HCT116 (cell line): ENCODE results near the gene SCN4A. TPM values are rescaled to one million over a fixed set of nuclear protein-coding genes. Genes with fewer than 3 reads are reported as not detected.

ENCODE experiments used
- ATAC-seq: fragments of 200-7000 bp; cut with Tn5 transposase; 2 replicates; pipeline ENCODE4 v1.9.1; 2020; ENCODE audit warnings: mild to moderate bottlenecking, moderate library complexity
- BruUV-seq: library from RNA; stranded (reverse); fragments of 400-500 nt; replicated peaks from 2 replicates; lab custom pipeline; 2021; lab: Mats Ljungman, UMichigan
- CTCF ChIA-PET: fragments of 300-600 bp; sonication (Branson Sonifier 250); formaldehyde crosslinking; loops from one replicate; lab custom pipeline; 2021; ENCODE audit warnings: antibody characterized with exemption; lab: Charles Lee
- POLR2A ChIA-PET: fragments of 300-600, 350-600 bp; sonication (Branson Sonifier 250); formaldehyde crosslinking; loops from one replicate; lab custom pipeline; 2021; ENCODE audit warnings: antibody characterized with exemption; lab: Charles Lee
- RAD21 ChIA-PET, 2 experiments: fragments of 300-600 bp; sonication (Branson Sonifier 250); formaldehyde crosslinking; loops; one replicate each; lab custom pipeline; 2023; ENCODE audit warnings: low total read pairs in 2 of 2; ENCODE audit not compliant: uncharacterized antibody in 2 of 2, unreplicated experiment in 2 of 2, low non-redundant PET in 1 of 2; lab: Charles Lee
- DNase-seq: peaks from one replicate; pipeline ENCODE4 v3.0.0-alpha.2; 2010; ENCODE audit warnings: low read depth, low spot score
- H2AFZ ChIP-seq: fragments of 200-600 bp; shearing (Covaris generic), sonication (generic); 2 replicates; pipeline ENCODE4 v1.6.1; 2017; ENCODE audit warnings: low read depth, mixed run types, mixed read lengths, antibody characterized with exemption, low read length; ENCODE audit not compliant: poor library complexity, severe bottlenecking
- H3K27ac ChIP-seq: 2 replicates; pipeline ENCODE4 v1.5.1; 2012; ENCODE audit warnings: low read depth, low read length
- H3K27me3 ChIP-seq: fragments of 200-600 bp; sonication (generic); 2 replicates; pipeline ENCODE4 v1.6.1; 2016; ENCODE audit warnings: mixed run types, low read length, mixed read lengths; ENCODE audit not compliant: insufficient read depth
- H3K36me3 ChIP-seq, 2 experiments: fragments of 200-500 bp in 1 of 2; fragments of 200-600 bp in 1 of 2; sonication (Bioruptor generic) in 1 of 2; sonication (generic) in 1 of 2; 2 replicates each; pipeline versions ENCODE4 v1.5.1 to v1.6.1; 2014 to 2016; ENCODE audit warnings: low read length in 2 of 2, inconsistent platforms in 1 of 2, mixed read lengths in 1 of 2, mixed run types in 1 of 2; ENCODE audit not compliant: insufficient read depth in 2 of 2, control insufficient read depth in 1 of 2
- H3K4me1 ChIP-seq, 2 experiments: fragments of 200-600 bp in 1 of 2; sonication (generic) in 1 of 2; 2 replicates each; pipeline versions ENCODE4 v1.5.1 to v1.6.1; 2012 to 2017; ENCODE audit warnings: low read length in 2 of 2, inconsistent platforms in 1 of 2, mild to moderate bottlenecking in 1 of 2, mixed read lengths in 1 of 2, mixed run types in 1 of 2, moderate library complexity in 1 of 2; ENCODE audit not compliant: insufficient read depth in 2 of 2, control insufficient read depth in 1 of 2
- H3K4me2 ChIP-seq: fragments of 200-600 bp; sonication (generic); 2 replicates; pipeline ENCODE4 v1.6.1; 2017; ENCODE audit warnings: mixed run types, low read length, mixed read lengths
- H3K4me3 ChIP-seq, 2 experiments: fragments of 200-600 bp in 1 of 2; sonication (generic) in 1 of 2; replicated peaks in 1 of 2; 2 replicates each; pipeline ENCODE4 v1.5.1; 2011 to 2016; ENCODE audit warnings: low read length in 2 of 2, control low read depth in 1 of 2, low read depth in 1 of 2, mild to moderate bottlenecking in 1 of 2, mixed read lengths in 1 of 2, mixed run types in 1 of 2
- H3K79me2 ChIP-seq: fragments of 200-600 bp; sonication (generic); 2 replicates; pipeline ENCODE4 v1.6.1; 2017; ENCODE audit warnings: mild to moderate bottlenecking, mixed run types, low read length, moderate library complexity, mixed read lengths; ENCODE audit not compliant: insufficient read depth
- H3K9ac ChIP-seq: fragments of 200-600 bp; sonication (generic); 2 replicates; pipeline ENCODE4 v1.6.1; 2016; ENCODE audit warnings: low read length, mixed read lengths
- H3K9me2 ChIP-seq: fragments of 200-600 bp; sonication (generic), shearing (Covaris generic); 2 replicates; pipeline ENCODE4 v1.6.1; 2017; ENCODE audit warnings: mixed run types, mild to moderate bottlenecking, moderate library complexity; ENCODE audit not compliant: insufficient read depth
- H3K9me3 ChIP-seq, 2 experiments: fragments of 200-500 bp in 1 of 2; fragments of 200-600 bp in 1 of 2; sonication (Bioruptor generic) in 1 of 2; sonication (generic) in 1 of 2; 2 replicates each; pipeline ENCODE4 v1.6.1; 2014 to 2017; ENCODE audit warnings: low read length in 2 of 2, mixed read lengths in 2 of 2, inconsistent platforms in 1 of 2, low read depth in 1 of 2, mild to moderate bottlenecking in 1 of 2, mixed run types in 1 of 2, moderate library complexity in 1 of 2; ENCODE audit not compliant: control insufficient read depth in 1 of 2, insufficient read depth in 1 of 2
- H4K20me1 ChIP-seq: fragments of 200-600 bp; sonication (generic), shearing (Covaris generic); 2 replicates; pipeline ENCODE4 v1.6.1; 2017; ENCODE audit warnings: mixed run types, mild to moderate bottlenecking, moderate library complexity; ENCODE audit not compliant: insufficient read depth
- CEBPB ChIP-seq: IDR thresholded peaks from 2 replicates; pipeline ENCODE4 v1.6.1; 2012; ENCODE audit warnings: low read depth
- ELF1 ChIP-seq: IDR thresholded peaks from 2 replicates; pipeline ENCODE4 v1.6.1; 2012; ENCODE audit warnings: low read depth, borderline replicate concordance
- EZH2phosphoT487 ChIP-seq: fragments of 200-600 bp; IDR thresholded peaks from 2 replicates; pipeline ENCODE4 v1.6.1; 2018; ENCODE audit warnings: antibody characterized with exemption, borderline replicate concordance
- FOSL1 ChIP-seq: IDR thresholded peaks from 2 replicates; pipeline ENCODE4 v1.6.1; 2012; ENCODE audit warnings: low read depth
- POLR2AphosphoS5 ChIP-seq: IDR thresholded peaks from 2 replicates; pipeline ENCODE4 v1.6.1; 2011; ENCODE audit warnings: mild to moderate bottlenecking, low read depth, low read length, moderate library complexity
- RAD21 ChIP-seq: IDR thresholded peaks from 2 replicates; pipeline ENCODE4 v1.6.1; 2012; ENCODE audit warnings: low read depth, mild to moderate bottlenecking
- SIN3A ChIP-seq: IDR thresholded peaks from 2 replicates; pipeline ENCODE4 v1.6.1; 2012; ENCODE audit warnings: low read depth
- SP1 ChIP-seq: IDR thresholded peaks from 2 replicates; pipeline ENCODE4 v1.6.1; 2012; ENCODE audit warnings: low read depth
- SRF ChIP-seq: IDR thresholded peaks from 2 replicates; pipeline ENCODE4 v1.6.1; 2012; ENCODE audit warnings: low read depth
- YY1 ChIP-seq: IDR thresholded peaks from 2 replicates; pipeline ENCODE4 v1.6.1; 2011; ENCODE audit warnings: low read length, low read depth, moderate library complexity, mild to moderate bottlenecking; ENCODE audit not compliant: insufficient replicate concordance; ENCODE audit errors: extremely low read depth
- ZFX ChIP-seq: fragments of 450-650 bp; IDR thresholded peaks from 2 replicates; pipeline ENCODE4 v1.6.1; 2017
- intact Hi-C: fragments of 100-400 bp; cut with micrococcal nuclease; formaldehyde crosslinking; loops from 2 replicates; pipeline ENCODE4 v1.10.0; 2022
- total RNA-seq: library from RNA; stranded (reverse); gene quantifications from one replicate; pipeline ENCODE4 v1.2.1, GENCODE V29; 2021; ENCODE audit not compliant: unreplicated experiment
- TF ChIP-seq, protein P1 (sequence below), 3 experiments: fragments of 200-600 bp in 1 of 3; sonication (generic) in 1 of 3; IDR thresholded peaks in 2 of 3; conservative IDR thresholded peaks in 1 of 3; 2 replicates each; pipeline ENCODE4 v1.5.1; 2012 to 2017; ENCODE audit warnings: low read depth in 2 of 3, low read length in 2 of 3, antibody characterized with exemption in 1 of 3, borderline replicate concordance in 1 of 3, control low read depth in 1 of 3, mild to moderate bottlenecking in 1 of 3, mixed read lengths in 1 of 3, mixed run types in 1 of 3, moderate library complexity in 1 of 3; ENCODE audit not compliant: insufficient read depth in 1 of 3
- TF ChIP-seq, protein P2 (sequence below): IDR thresholded peaks from 2 replicates; pipeline ENCODE4 v1.6.1; 2012; ENCODE audit warnings: low read depth
- TF ChIP-seq, protein P3 (sequence below): IDR thresholded peaks from 2 replicates; pipeline ENCODE4 v1.6.1; 2011; ENCODE audit warnings: mild to moderate bottlenecking, low read length, moderate library complexity; ENCODE audit not compliant: insufficient replicate concordance; ENCODE audit errors: extremely low read depth
- TF ChIP-seq, protein P4 (sequence below): IDR thresholded peaks from 2 replicates; pipeline ENCODE4 v1.6.1; 2012
- TF ChIP-seq, protein P5 (sequence below): IDR thresholded peaks from 2 replicates; pipeline ENCODE4 v1.6.1; 2012

The SCN4A gene
- total RNA-seq, 1 experiment from 2014 or later, result 2.7 TPM

DNA sequence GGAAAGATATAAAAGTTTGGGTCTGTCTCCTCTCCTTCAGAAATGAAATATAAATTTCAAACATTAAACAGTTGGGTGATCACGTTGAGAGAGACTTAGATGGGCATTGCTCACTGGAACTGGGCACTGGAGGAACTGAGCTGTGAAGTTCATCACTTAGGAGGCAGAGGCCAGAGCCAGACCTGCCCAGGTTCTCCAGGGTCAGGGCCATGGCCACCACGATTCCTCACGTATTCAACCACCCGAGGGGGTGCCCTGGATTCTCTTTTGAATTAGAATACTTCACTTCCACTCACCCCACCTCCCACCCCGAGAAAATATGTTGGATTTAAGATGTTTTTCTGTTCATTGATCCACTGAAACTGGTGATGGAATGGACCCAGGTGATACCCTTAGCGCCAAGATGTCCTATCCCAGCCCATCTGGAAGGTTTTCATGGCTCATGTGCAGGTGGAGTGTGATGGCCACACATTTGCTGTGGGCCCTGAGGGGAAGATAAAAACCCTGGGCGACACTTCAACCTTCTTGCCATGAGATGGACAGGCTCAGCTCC lies 31.6 kb upstream of the SCN4A start:
- no peak overlapping the region for H3K4me3 ChIP-seq
- H3K27me3 ChIP-seq, result no peaks in the 10 kb centered on the region
- peaks cover 14 to 36% of the 10 kb centered on the region in 2 experiments for H3K4me1 ChIP-seq
- no peak for DNase-seq
- no peaks in the 10 kb centered on the region for H3K79me2 ChIP-seq
- ChIA-PET CTCF (interaction anchor here (3.1 kb wide), 1 partner anchor 22 kb away, joined by 18 read pairs; no protein-coding TSS in a partner anchor), POLR2A (no interaction called here), RAD21 (no interaction called here)
- TF ChIP-seq ZFX (no peak), CEBPB (no peak), SP1 (no peak), EZH2phosphoT487 (no peak), FOSL1 (no peak), POLR2AphosphoS5 (no peak), SRF (no peak), ELF1 (no peak), RAD21 (no peak), SIN3A (no peak), YY1 (no peak)
- TF ChIP-seq, protein P1, sequence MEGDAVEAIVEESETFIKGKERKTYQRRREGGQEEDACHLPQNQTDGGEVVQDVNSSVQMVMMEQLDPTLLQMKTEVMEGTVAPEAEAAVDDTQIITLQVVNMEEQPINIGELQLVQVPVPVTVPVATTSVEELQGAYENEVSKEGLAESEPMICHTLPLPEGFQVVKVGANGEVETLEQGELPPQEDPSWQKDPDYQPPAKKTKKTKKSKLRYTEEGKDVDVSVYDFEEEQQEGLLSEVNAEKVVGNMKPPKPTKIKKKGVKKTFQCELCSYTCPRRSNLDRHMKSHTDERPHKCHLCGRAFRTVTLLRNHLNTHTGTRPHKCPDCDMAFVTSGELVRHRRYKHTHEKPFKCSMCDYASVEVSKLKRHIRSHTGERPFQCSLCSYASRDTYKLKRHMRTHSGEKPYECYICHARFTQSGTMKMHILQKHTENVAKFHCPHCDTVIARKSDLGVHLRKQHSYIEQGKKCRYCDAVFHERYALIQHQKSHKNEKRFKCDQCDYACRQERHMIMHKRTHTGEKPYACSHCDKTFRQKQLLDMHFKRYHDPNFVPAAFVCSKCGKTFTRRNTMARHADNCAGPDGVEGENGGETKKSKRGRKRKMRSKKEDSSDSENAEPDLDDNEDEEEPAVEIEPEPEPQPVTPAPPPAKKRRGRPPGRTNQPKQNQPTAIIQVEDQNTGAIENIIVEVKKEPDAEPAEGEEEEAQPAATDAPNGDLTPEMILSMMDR (IDR thresholded peaks at IDR 0.05 in 2 of 3, conservative IDR thresholded peaks at IDR 0.05 in 1 of 3; ENCODE audit: borderline replicate concordance in 1 of 3, insufficient read depth in 1 of 3, low read depth in 2 of 3, low read length in 2 of 3), result no peak
- TF ChIP-seq, protein P2, sequence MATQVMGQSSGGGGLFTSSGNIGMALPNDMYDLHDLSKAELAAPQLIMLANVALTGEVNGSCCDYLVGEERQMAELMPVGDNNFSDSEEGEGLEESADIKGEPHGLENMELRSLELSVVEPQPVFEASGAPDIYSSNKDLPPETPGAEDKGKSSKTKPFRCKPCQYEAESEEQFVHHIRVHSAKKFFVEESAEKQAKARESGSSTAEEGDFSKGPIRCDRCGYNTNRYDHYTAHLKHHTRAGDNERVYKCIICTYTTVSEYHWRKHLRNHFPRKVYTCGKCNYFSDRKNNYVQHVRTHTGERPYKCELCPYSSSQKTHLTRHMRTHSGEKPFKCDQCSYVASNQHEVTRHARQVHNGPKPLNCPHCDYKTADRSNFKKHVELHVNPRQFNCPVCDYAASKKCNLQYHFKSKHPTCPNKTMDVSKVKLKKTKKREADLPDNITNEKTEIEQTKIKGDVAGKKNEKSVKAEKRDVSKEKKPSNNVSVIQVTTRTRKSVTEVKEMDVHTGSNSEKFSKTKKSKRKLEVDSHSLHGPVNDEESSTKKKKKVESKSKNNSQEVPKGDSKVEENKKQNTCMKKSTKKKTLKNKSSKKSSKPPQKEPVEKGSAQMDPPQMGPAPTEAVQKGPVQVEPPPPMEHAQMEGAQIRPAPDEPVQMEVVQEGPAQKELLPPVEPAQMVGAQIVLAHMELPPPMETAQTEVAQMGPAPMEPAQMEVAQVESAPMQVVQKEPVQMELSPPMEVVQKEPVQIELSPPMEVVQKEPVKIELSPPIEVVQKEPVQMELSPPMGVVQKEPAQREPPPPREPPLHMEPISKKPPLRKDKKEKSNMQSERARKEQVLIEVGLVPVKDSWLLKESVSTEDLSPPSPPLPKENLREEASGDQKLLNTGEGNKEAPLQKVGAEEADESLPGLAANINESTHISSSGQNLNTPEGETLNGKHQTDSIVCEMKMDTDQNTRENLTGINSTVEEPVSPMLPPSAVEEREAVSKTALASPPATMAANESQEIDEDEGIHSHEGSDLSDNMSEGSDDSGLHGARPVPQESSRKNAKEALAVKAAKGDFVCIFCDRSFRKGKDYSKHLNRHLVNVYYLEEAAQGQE, result no peak
- TF ChIP-seq, protein P3, sequence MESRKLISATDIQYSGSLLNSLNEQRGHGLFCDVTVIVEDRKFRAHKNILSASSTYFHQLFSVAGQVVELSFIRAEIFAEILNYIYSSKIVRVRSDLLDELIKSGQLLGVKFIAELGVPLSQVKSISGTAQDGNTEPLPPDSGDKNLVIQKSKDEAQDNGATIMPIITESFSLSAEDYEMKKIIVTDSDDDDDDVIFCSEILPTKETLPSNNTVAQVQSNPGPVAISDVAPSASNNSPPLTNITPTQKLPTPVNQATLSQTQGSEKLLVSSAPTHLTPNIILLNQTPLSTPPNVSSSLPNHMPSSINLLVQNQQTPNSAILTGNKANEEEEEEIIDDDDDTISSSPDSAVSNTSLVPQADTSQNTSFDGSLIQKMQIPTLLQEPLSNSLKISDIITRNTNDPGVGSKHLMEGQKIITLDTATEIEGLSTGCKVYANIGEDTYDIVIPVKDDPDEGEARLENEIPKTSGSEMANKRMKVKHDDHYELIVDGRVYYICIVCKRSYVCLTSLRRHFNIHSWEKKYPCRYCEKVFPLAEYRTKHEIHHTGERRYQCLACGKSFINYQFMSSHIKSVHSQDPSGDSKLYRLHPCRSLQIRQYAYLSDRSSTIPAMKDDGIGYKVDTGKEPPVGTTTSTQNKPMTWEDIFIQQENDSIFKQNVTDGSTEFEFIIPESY, result no peak
- TF ChIP-seq, protein P4, sequence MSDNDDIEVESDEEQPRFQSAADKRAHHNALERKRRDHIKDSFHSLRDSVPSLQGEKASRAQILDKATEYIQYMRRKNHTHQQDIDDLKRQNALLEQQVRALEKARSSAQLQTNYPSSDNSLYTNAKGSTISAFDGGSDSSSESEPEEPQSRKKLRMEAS, result no peak
- TF ChIP-seq, protein P5, sequence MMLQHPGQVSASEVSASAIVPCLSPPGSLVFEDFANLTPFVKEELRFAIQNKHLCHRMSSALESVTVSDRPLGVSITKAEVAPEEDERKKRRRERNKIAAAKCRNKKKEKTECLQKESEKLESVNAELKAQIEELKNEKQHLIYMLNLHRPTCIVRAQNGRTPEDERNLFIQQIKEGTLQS, result no peak
- H2AFZ ChIP-seq, result no peak overlapping the region
- H3K4me2 ChIP-seq, result no peak overlapping the region
- H3K9me2 ChIP-seq, result no peaks in the 10 kb centered on the region
- no peaks in the 10 kb centered on the region for H4K20me1 ChIP-seq
- no TSS peak for BruUV-seq
- no peaks in the 10 kb centered on the region for H3K36me3 ChIP-seq
- H3K27ac ChIP-seq, result no peak overlapping the region
- H3K9me3 ChIP-seq, result no peaks in the 10 kb centered on the region
- ATAC-seq, result no peak
- no peak overlapping the region for H3K9ac ChIP-seq
- intact Hi-C loops, result no loop called here
